Adipocyte (in vitro differentiated cells): ENCODE data around the gene KAT7.
"Not testable (repeated sequence)": the region's sequence is repeated elsewhere in the genome, so short reads cannot be mapped to it uniquely, and the experiment has no call there.

Source experiments
- DNase-seq: peaks from one replicate; pipeline ENCODE4 v3.0.0-alpha.2; 2015; ENCODE audit warnings: low read depth
- H3K27me3 ChIP-seq: replicated peaks from 2 replicates; pipeline ENCODE4 v1.7.0; 2013; ENCODE audit warnings: mild to moderate bottlenecking, low read length, moderate library complexity; ENCODE audit not compliant: control insufficient read depth, insufficient read depth
- H3K36me3 ChIP-seq: 2 replicates; pipeline ENCODE4 v1.7.0; 2013; ENCODE audit warnings: low read length, mild to moderate bottlenecking, moderate library complexity; ENCODE audit not compliant: control insufficient read depth, insufficient read depth, severe bottlenecking
- H3K4me1 ChIP-seq: 2 replicates; pipeline ENCODE4 v1.7.0; 2013; ENCODE audit warnings: mild to moderate bottlenecking, low read length, moderate library complexity; ENCODE audit not compliant: control insufficient read depth, insufficient read depth
- H3K4me3 ChIP-seq: 2 replicates; pipeline ENCODE4 v1.7.0; 2013; ENCODE audit warnings: mild to moderate bottlenecking, low read length, moderate library complexity
- H3K9ac ChIP-seq: 2 replicates; pipeline ENCODE4 v1.7.0; 2013; ENCODE audit warnings: mild to moderate bottlenecking, low read length, moderate library complexity
- H3K9me3 ChIP-seq: 2 replicates; pipeline ENCODE4 v1.7.0; 2013; ENCODE audit warnings: mild to moderate bottlenecking, low read length, moderate library complexity; ENCODE audit not compliant: control insufficient read depth

KAT7 gene

GRCh38 chr17:49749730-49750129, 38.8 kb upstream of the KAT7 start:
- Histone ChIP-seq H3K9ac (no peak overlapping the region), H3K9me3 (no peaks in the 10 kb centered on the region), H3K36me3 (no peaks in the 10 kb centered on the region), H3K27me3 (no peaks in the 10 kb centered on the region), H3K4me1 (peaks cover 7% of the 10 kb centered on the region), H3K4me3 (no peak overlapping the region)
- DNase-seq = no peak

GRCh38 chr17:49752508-49752907, 36.0 kb upstream of the KAT7 start:
- no peak for DNase-seq

GRCh38 chr17:49753959-49754391, 34.5 kb upstream of the KAT7 start:
- Histone ChIP-seq H3K4me3 (no peak overlapping the region), H3K9me3 (no peaks in the 10 kb centered on the region), H3K27me3 (no peaks in the 10 kb centered on the region), H3K9ac (no peak overlapping the region), H3K36me3 (no peaks in the 10 kb centered on the region), H3K4me1 (peaks cover 9% of the 10 kb centered on the region)
- DNase-seq = no peak

More at GRCh38 chr17:49752508-49752907, 36.0 kb upstream of the KAT7 start:
- no peaks in the 10 kb centered on the region for H3K36me3 ChIP-seq
- H3K27me3 ChIP-seq = no peaks in the 10 kb centered on the region
- H3K4me1 ChIP-seq = peaks cover 9% of the 10 kb centered on the region
- H3K4me3 ChIP-seq = no peak overlapping the region
- no peak overlapping the region for H3K9ac ChIP-seq
- H3K9me3 ChIP-seq = no peaks in the 10 kb centered on the region

- H3K4me1 ChIP-seq = peaks cover 9% of the 10 kb centered on the region
- H3K27me3 ChIP-seq = no peaks in the 10 kb centered on the region
- no peak overlapping the region for H3K4me3 ChIP-seq
- no peaks in the 10 kb centered on the region for H3K9me3 ChIP-seq
- no peaks in the 10 kb centered on the region for H3K36me3 ChIP-seq
- no peak for DNase-seq
- no peak overlapping the region for H3K9ac ChIP-seq
Measured at GRCh38 chr17:49755663-49756283, 32.7 kb upstream of the KAT7 start.

GRCh38 chr17:49756323-49757150, 31.9 kb upstream of the KAT7 start:
- Histone ChIP-seq H3K9me3 (no peaks in the 10 kb centered on the region), H3K9ac (peak overlapping the region; percentile 19), H3K4me3 (no peak overlapping the region), H3K27me3 (no peaks in the 10 kb centered on the region), H3K4me1 (peaks cover 9% of the 10 kb centered on the region), H3K36me3 (no peaks in the 10 kb centered on the region)
- DNase-seq = no peak

- no peak for DNase-seq
- peaks cover 9% of the 10 kb centered on the region for H3K4me1 ChIP-seq
Measured at GRCh38 chr17:49757151-49757777, 31.2 kb upstream of the KAT7 start.

GRCh38 chr17:49758464-49759010, 29.9 kb upstream of the KAT7 start:
- DNase-seq = peak; percentile 12
- not testable (repeated sequence) for H3K27me3 ChIP-seq, H3K9me3 ChIP-seq, H3K4me3 ChIP-seq, H3K9ac ChIP-seq, H3K36me3 ChIP-seq
- H3K4me1 ChIP-seq = peaks cover 15% of the 10 kb centered on the region

More at GRCh38 chr17:49757151-49757777, 31.2 kb upstream of the KAT7 start:
- Histone ChIP-seq H3K36me3 (no peaks in the 10 kb centered on the region), H3K9ac (peak overlapping the region; percentile 19), H3K9me3 (no peaks in the 10 kb centered on the region), H3K27me3 (no peaks in the 10 kb centered on the region), H3K4me3 (no peak overlapping the region)

- no peak overlapping the region for H3K9ac ChIP-seq
- H3K4me1 ChIP-seq = peaks cover 13% of the 10 kb centered on the region
- H3K36me3 ChIP-seq = no peaks in the 10 kb centered on the region
- H3K27me3 ChIP-seq = no peaks in the 10 kb centered on the region
- no peaks in the 10 kb centered on the region for H3K9me3 ChIP-seq
- H3K4me3 ChIP-seq = no peak overlapping the region
- DNase-seq = no peak
Measured at GRCh38 chr17:49759203-49759602, 29.3 kb upstream of the KAT7 start.

- H3K4me3 ChIP-seq = no peak overlapping the region
- H3K9me3 ChIP-seq = no peaks in the 10 kb centered on the region
- no peak overlapping the region for H3K9ac ChIP-seq
- H3K36me3 ChIP-seq = no peaks in the 10 kb centered on the region
- DNase-seq = no peak
- peaks cover 19% of the 10 kb centered on the region for H3K4me1 ChIP-seq
- no peaks in the 10 kb centered on the region for H3K27me3 ChIP-seq
Measured at GRCh38 chr17:49760296-49760695, 28.2 kb upstream of the KAT7 start.

GRCh38 chr17:49760932-49761558, 27.4 kb upstream of the KAT7 start:
- H3K9me3 ChIP-seq = no peaks in the 10 kb centered on the region
- H3K4me3 ChIP-seq = no peak overlapping the region
- peaks cover 19% of the 10 kb centered on the region for H3K4me1 ChIP-seq
- no peak overlapping the region for H3K9ac ChIP-seq
- H3K36me3 ChIP-seq = no peaks in the 10 kb centered on the region
- DNase-seq = no peak
- H3K27me3 ChIP-seq = peaks cover under 1% of the 10 kb centered on the region
